Osteocyte (in vitro differentiated cells): ENCODE results near the gene MKRN3. TPM values are rescaled to one million over a fixed set of nuclear protein-coding genes. Genes with fewer than 3 reads are reported as not detected.
"Not testable (repeated sequence)": the region's sequence is repeated elsewhere in the genome, so short reads cannot be mapped to it uniquely, and the experiment has no call there.

Source experiments
- DNase-seq: peaks from one replicate; pipeline ENCODE4 v3.0.0; 2021; ENCODE audit warnings: mixed read lengths; ENCODE audit not compliant: unreplicated experiment; ENCODE audit errors: extremely low spot score
- H3K27ac Mint-ChIP-seq: one replicate; pipeline ENCODE4 v1.8.0; 2021; ENCODE audit warnings: mild to moderate bottlenecking, mixed read lengths; ENCODE audit not compliant: unreplicated experiment
- H3K27me3 Mint-ChIP-seq: one replicate; pipeline ENCODE4 v1.8.0; 2021; ENCODE audit warnings: mixed read lengths; ENCODE audit not compliant: unreplicated experiment
- H3K36me3 Mint-ChIP-seq: one replicate; pipeline ENCODE4 v1.8.0; 2021; ENCODE audit warnings: mixed read lengths; ENCODE audit not compliant: unreplicated experiment
- H3K4me1 Mint-ChIP-seq: one replicate; pipeline ENCODE4 v1.8.0; 2021; ENCODE audit warnings: mixed read lengths; ENCODE audit not compliant: unreplicated experiment
- H3K4me3 Mint-ChIP-seq: one replicate; pipeline ENCODE4 v1.8.0; 2021; ENCODE audit warnings: mild to moderate bottlenecking, moderate library complexity, mixed read lengths; ENCODE audit not compliant: unreplicated experiment
- H3K9me3 Mint-ChIP-seq: one replicate; pipeline ENCODE4 v1.8.0; 2021; ENCODE audit warnings: mixed read lengths; ENCODE audit not compliant: unreplicated experiment
- CTCF ChIP-seq: fragments of 200-600 bp; sonication (generic); IDR thresholded peaks from 2 replicates; pipeline ENCODE4 v1.5.0; 2021; ENCODE audit warnings: antibody characterized with exemption, mild to moderate bottlenecking, moderate library complexity
- total RNA-seq: library from RNA; stranded (reverse); gene quantifications from 2 replicates; pipeline ENCODE4 v1.2.1, GENCODE V29; 2021

The MKRN3 gene
- total RNA-seq, 1 donor from 2014 or later, result not detected

GRCh38 chr15:23594252-23594770 lies 28.8 kb downstream of the MKRN3 start:
- no peaks in the 10 kb centered on the region for H3K27me3 Mint-ChIP-seq
- peaks cover 7% of the 10 kb centered on the region for H3K9me3 Mint-ChIP-seq
- no peaks in the 10 kb centered on the region for H3K4me1 Mint-ChIP-seq
- H3K4me3 Mint-ChIP-seq, result no peak overlapping the region
- TF ChIP-seq CTCF, result no peak
- H3K36me3 Mint-ChIP-seq, result no peaks in the 10 kb centered on the region
- DNase-seq, result no peak
- H3K27ac Mint-ChIP-seq, result no peak overlapping the region

- H3K27me3 Mint-ChIP-seq, result no peaks in the 10 kb centered on the region
- H3K9me3 Mint-ChIP-seq, result peaks cover 12% of the 10 kb centered on the region
- H3K27ac Mint-ChIP-seq, result no peak overlapping the region
- no peaks in the 10 kb centered on the region for H3K36me3 Mint-ChIP-seq
- DNase-seq, result no peak
- no peak overlapping the region for H3K4me3 Mint-ChIP-seq
- H3K4me1 Mint-ChIP-seq, result no peaks in the 10 kb centered on the region
- no peak for TF ChIP-seq CTCF
Observed at GRCh38 chr15:23595368-23595767, 29.9 kb downstream of the MKRN3 start.

- Mint-ChIP-seq H3K4me1 (no peaks in the 10 kb centered on the region), H3K9me3 (peaks cover 13% of the 10 kb centered on the region), H3K27ac (no peak overlapping the region), H3K4me3 (no peak overlapping the region), H3K27me3 (no peaks in the 10 kb centered on the region), H3K36me3 (no peaks in the 10 kb centered on the region)
- peak; percentile 59 for DNase-seq
- no peak for TF ChIP-seq CTCF
Observed at GRCh38 chr15:23596736-23597135, 31.3 kb downstream of the MKRN3 start.

- H3K4me1 Mint-ChIP-seq, H3K27ac Mint-ChIP-seq, H3K27me3 Mint-ChIP-seq, H3K36me3 Mint-ChIP-seq, H3K4me3 Mint-ChIP-seq: not testable (repeated sequence)
- H3K9me3 Mint-ChIP-seq, result peaks cover 16% of the 10 kb centered on the region
- peak; percentile 56 for DNase-seq
Observed at GRCh38 chr15:23597278-23597677, 31.8 kb downstream of the MKRN3 start.

- H3K36me3 Mint-ChIP-seq, result no peaks in the 10 kb centered on the region
- peaks cover 27% of the 10 kb centered on the region for H3K9me3 Mint-ChIP-seq
- no peak for DNase-seq
- H3K4me1 Mint-ChIP-seq, result no peaks in the 10 kb centered on the region
- H3K27ac Mint-ChIP-seq, result no peak overlapping the region
- no peaks in the 10 kb centered on the region for H3K27me3 Mint-ChIP-seq
- H3K4me3 Mint-ChIP-seq, result no peak overlapping the region
- no peak for TF ChIP-seq CTCF
Observed at GRCh38 chr15:23599053-23599452, 33.6 kb downstream of the MKRN3 start.

GRCh38 chr15:23602124-23602523 lies 36.6 kb downstream of the MKRN3 start:
- TF ChIP-seq CTCF, result no peak
- Mint-ChIP-seq H3K4me1 (no peaks in the 10 kb centered on the region), H3K9me3 (peaks cover 31% of the 10 kb centered on the region), H3K4me3 (no peak overlapping the region), H3K27ac (no peak overlapping the region), H3K36me3 (no peaks in the 10 kb centered on the region), H3K27me3 (no peaks in the 10 kb centered on the region)
- no peak for DNase-seq
